Stimulated activated CD8-positive, alpha-beta memory T cell treated with anti-CD3 and anti-CD28 coated beads, Interleukin-4, amount 100 ng/mL, for 48 hours (primary cell): ENCODE results near the gene CAP2.

ENCODE experiments used
- DNase-seq: peaks from one replicate; pipeline ENCODE4 v3.0.0-alpha.2; 2020

The CAP2 gene, protein sequence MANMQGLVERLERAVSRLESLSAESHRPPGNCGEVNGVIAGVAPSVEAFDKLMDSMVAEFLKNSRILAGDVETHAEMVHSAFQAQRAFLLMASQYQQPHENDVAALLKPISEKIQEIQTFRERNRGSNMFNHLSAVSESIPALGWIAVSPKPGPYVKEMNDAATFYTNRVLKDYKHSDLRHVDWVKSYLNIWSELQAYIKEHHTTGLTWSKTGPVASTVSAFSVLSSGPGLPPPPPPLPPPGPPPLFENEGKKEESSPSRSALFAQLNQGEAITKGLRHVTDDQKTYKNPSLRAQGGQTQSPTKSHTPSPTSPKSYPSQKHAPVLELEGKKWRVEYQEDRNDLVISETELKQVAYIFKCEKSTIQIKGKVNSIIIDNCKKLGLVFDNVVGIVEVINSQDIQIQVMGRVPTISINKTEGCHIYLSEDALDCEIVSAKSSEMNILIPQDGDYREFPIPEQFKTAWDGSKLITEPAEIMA

DNA sequence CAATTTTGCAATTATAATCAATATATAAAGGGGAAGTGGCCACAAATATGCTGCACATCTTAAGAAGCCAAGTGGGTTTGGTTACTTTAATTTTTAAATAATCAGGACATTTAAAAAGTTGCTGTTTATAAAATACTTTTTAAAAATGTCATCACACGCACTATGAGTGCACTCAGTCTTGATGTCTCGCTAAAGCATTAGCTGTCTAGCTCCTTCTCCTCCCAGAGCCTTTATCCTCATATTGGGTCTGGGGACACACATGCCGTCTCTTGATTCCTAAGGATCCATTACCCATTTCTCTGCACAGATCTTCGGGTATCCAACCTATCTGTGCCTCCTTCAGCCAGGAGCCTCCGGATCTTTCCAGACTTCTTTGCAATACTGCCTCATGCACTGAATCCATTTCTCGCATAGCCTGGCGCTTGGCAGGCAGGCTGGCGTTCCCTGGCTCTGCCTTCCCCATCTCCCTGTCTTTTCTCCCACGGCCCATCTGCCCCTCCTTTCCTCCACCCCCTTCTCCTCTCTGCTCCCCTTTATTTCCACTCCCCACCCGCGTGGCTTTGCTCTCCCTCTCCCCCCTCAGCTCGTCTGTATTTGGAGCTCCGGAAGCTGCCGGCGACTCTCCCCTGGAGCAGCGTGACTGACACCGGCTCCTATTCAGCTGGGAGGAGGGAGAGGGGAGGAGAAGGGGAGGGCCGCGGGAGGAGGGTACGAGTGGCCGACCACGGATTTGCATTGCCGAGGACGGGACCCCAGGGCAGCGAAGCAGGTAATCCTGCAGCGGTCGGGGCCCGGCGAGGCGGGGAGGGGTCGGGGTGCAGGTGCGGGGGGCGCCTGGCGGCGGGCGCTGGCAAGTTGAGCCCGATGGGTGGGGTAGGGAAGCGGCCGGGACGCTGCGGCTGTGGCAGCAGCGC is at the start of gene CAP2:
Gene CAP2 (plus strand): TSS at position 618 of the 914 bp plus-strand sequence. CDS start 27,961 bp downstream, outside the sequence.
- DNase-seq = no peak

DNA sequence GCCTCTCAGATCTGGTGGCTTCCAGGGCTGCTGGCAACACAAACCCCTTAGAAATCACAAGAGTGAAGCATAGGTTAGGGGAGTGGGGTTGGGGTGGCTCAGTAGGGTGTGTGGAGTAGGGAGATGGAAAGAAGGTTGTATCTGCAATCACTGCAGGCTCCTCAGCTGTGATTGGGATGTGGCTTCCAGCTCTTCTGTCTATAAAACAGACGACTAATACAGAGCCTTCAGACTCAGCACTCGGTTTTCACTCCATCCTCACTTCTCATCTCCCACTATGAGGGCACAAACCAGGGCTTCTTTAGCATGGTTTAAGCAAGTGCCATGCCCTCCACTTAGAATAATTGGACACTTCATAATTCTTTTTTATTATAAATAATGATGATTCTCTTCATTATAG is 46.4 kb upstream of the CAP2 start:
- no peak for DNase-seq

DNA sequence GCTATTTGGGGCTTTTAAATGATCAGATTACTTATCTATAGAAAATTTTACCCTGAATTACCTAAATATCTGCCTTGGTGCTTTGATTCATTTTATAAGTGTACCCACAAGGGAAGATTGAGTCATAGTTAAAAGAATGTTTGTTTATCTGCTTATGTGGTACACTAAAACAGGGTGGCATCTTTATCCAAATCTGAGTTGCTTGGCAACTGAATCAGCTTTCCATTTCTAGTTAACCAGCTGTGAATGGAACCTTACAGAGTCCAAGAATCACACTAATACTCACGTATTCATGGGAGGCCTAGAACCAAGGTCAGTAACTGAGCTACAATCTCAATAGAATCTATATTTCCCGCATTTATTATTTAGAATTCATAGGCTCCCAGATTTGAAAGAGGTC is 44.0 kb upstream of the CAP2 start:
- DNase-seq = no peak

DNA sequence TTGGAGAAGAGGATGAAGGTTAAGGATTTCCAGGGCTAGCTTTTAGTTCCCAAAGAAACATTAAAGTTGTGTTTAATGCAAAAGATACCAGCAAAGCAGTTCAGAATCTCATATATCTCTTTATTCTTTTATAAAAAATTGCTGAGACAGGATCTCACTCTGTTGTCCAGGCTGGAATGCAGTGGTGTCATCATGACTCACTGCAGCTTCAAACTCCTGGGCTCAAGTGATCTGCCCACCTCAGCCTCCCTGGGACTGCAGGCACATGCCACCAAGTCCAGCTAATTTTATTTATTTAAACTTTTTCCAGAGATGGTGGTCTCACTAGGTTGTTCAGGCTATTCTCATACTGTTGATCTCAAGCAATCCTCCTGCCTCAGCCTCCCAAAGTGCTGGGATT is 41.1 kb upstream of the CAP2 start:
- no peak for DNase-seq

DNA sequence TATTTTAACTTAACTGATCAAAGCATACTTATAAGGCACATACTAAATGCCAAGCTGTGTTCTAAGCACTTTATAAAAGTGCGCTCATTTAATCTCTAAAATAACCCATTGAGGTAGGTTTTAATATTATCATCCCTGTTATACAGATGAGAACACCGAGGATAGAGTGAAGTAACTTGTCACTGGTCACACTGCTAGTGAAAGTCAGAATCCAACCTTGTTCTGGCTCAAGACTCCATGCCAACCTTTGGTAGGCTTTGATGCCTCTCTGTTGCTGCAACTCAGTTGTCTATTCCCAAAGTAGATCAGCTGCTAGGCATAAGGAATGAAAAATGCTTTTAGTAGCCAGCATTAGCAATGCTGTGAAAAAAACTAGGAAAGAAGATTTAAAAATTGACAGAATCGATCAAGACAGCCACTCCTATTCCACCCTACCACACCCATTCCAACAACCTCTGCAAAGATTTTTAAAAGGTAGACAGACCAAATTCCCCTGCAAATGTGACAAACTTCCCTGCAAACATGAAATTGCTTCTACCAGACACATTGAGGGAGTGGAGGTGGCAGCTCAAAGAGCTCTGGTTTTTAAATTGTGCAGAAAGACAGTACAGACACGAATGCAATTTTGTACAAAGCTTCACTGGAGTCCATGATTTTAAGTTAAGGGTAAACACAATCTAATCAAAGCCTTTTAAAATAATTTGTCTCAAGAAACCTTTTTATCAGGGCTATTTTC is 39.8 kb upstream of the CAP2 start:
- no peak for DNase-seq

DNA sequence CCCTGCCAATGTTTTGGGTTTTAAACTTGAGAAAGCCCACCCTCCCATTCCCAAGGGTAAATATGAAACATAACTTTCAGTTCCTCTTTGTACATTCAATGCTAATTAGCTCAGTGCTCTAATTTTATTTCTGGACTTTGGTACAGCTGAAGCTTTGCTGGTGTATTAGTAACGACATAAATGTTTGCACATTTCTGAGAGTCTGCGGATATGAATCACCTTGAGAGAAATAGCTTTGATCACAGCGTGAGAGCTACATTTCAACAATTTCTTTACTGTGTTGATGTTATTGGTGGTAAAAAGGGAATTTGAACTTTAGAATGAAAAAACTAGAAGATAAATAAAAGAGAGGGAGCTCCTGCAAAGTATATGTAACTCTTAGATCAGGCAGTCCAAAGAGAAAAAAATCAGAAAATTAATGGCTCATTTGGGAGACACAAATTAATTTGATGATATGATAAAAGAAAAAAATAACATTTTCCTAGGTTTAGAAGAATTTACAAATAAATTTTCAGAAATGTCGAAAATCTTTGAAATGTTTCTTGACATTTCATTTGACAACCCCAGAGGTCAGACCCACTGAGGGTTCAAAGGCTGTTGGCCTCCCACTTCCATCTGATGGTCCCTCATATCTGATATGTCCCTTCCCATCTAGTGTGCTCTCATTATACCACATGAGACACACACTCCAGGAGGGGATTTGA is 38.5 kb upstream of the CAP2 start:
- no peak for DNase-seq

DNA sequence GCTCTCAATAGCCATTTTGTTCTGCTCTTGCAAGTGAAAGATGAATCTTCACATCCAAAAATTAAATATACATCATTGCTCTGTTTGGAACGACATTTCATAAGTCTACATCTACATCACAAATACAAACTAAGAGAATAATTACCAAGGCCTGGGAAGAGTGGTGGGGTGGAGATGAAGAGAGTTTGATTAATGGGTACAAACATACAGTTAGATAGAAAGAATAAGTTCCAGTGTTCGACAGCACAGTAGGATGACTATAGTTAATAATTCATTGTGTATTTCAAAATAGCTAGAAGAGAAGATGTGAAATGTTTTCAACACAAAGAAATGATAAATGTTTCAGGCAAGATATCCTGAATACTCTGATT is 38.0 kb upstream of the CAP2 start:
- no peak for DNase-seq

DNA sequence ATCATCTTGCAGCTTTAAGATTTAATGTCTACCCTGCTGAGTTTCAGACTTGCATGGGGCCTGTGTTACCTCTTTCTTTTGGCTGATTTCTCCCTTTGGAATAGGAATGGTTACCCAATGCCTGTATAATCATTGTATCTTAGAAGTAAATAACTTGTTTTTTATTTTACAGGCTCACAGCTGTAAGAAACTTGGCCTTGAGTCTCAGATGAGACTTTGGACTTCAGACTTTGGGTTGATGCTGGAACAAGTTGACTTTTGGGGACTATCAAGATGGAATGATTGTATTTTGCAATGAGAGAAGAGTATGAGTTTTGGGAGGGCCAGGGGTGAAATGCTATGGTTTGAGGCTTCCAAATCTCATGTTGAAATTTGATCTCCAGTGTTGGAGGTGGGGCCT is 34.9 kb upstream of the CAP2 start:
- no peak for DNase-seq

DNA sequence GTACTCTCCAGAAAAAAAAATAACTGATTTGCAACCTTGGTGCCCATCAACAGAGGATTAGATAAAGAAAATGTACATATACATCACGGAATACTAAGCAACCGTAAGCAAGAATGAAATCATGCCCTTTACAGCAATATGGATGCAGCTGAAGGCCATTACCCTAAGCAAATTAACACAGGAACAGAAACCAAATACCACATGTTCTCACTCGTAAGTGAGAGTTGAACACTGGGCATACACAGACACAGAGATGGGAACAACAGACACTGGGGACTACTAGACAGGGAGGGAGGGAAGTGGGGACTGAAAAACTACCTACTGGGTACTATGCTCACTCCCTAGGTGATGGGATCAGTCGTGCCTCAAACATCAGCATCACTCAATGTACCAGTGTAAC is 32.8 kb upstream of the CAP2 start:
- DNase-seq = no peak

DNA sequence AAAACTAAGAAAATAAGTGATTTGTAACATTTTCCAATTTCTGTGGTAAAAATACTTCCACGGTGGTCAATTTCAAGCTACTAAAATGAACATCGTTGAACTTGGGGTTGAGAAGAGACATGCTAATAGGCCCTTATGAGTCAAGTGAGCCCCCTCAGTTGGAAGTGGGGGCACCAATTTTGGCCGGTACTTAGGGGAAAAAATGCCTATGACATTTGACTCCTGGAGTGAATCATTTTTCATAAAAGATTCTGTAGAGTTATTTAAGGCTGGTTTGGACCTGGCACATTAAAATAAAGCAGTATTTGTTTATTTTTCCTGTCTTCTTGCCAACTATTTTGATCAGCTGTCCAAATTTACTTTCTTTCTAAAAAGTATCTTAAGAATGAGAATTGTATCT is 32.4 kb upstream of the CAP2 start:
- DNase-seq = no peak

DNA sequence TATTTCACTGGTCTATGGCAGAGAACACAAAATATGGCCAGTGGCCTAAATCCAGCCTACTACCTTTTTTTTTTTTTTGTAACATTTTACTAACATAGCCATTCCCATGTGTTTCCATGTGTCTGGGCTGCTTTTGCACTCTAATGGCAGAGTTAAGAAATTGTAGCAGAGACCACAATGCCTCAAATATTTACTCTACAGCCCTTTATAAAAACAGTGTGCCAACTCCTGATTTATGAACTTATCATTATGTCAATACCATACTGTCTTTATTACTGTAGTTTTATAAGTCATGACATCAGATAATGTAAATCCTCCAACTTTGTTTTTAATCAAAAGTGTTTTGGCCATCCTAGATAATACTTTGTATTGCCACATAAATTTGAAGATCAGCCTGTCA is 27.4 kb upstream of the CAP2 start:
- DNase-seq = no peak

DNA sequence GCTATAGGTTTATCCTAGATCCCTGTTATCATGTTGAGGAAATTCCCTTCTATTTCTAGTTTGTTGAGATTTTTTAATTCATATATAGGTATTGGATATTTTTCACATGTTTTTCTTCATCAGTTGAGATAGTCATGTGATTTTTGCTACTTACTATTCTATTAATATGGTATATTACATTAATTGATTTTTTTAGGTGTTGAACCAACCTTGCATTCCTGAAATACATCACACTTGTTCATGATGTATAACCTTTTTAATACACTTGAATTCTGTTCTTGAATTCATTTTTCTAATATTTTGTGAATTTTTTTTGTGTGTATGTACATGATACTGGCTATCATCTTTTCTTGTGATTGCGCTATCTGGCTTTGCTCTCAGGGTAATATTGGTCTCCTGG is 25.5 kb upstream of the CAP2 start:
- DNase-seq = no peak

DNA sequence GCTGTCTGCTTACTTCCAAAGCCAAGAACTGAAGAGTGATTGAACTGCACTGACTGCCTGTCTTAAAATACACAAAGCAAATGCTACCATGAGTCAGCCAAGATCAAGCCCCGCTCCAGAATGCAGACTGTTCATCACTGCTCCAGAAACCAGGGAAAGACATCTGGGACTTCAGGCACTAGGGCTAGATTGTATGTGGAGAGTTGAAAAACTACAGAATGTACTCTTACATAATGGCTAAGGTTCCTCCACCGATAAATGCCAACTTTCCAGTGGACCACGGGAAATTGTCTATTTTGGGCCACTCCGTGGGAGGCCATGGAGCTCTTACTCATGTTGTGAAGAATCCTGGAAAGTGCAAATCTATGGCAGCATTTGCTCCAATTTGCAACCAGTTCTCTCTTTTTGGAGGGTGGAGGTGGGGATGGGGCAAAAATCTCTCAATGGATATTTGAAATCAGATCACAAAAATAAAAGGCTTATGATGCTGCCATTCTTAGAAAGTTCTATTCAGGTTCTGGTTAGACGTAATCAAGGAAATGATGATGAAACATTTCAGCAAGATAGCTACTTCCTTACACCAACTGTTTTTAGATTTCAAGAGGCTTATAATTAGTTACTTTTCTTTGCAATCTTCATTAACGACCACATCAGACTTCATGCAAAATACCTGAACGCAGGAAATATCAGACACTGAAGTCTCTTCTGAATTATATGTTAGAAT is 11.8 kb upstream of the CAP2 start:
- no peak for DNase-seq

DNA sequence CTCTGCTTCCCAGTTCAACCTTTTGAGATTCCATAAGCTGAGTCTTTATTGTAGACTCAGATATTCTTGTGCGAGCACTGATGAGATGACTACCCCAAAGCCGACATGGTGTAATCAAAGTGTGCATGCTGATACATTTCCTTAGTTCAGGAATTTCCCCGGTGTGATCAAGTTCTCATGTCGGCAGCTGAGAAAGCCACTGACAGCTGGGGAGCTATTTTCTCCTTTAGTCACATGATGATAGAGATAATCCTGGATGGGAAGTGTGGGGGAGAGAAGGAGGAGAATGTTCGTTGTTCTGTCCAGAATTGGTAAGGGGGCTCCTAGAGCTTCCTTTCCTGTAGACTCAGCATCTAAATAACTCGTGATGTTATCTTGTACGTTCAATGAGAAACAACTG is 7.7 kb upstream of the CAP2 start:
- DNase-seq = no peak

DNA sequence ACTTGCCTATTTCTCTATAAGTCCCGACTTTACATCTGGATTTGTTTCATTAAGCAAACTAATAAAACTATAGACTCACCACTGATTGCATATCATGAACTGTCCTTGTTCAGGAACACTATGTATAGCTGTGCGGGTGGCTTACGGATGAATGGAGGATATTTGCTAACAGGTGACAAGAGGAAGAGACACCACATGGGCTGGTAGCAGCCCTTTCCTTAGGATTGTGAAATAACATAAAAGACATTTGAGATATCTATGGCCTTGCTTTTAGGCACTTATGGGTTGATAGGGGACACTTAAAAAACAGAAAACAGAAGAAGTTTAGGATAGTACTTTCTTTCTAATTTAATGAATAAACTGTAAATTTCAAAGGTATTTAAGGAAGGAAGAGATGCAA is 5.0 kb upstream of the CAP2 start:
- DNase-seq = no peak

DNA sequence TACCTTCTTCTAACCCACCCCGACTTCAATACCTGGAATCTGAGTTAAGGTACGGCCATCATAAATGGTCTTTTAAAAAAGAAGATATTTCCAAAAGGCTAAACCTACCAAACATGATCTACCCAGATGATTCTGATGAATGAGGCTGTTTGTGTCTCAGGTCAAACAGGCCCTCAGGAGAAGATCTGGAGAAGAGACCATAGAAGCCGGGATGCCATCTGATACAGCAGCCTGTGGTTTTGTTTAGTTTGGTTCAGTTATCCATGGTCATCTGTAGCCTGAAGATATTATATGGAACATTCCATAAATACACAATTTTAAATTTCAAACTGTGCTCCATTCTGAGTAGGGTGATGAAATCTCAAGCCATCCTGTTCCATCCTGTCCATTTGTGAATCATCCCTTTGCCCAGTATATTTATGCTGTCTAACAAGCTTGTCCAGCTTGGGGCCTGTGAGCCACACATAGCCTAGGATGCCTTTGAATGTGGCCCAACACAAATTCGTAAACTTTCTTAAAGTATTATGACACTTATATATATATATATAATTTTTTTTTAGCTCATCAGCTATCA is 4.0 kb upstream of the CAP2 start:
- no peak for DNase-seq

DNA sequence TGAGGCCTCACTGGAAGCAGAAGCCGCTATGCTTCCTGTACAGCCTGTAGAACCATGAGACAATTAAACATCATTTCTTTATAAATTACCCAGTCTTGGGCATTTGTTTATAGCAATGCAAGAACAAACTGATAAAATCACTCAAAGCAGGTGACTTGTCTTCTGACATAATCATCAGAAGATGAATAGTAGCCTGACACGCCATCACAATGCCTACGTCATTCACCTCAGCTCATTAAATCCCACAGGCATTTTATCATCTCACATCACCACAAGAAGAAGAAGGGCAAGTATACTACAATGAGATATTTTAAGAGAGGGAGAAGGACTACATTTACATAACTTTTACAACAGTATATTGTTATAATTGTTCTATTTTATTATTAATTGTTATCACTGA is 3.1 kb upstream of the CAP2 start:
- DNase-seq = no peak

DNA sequence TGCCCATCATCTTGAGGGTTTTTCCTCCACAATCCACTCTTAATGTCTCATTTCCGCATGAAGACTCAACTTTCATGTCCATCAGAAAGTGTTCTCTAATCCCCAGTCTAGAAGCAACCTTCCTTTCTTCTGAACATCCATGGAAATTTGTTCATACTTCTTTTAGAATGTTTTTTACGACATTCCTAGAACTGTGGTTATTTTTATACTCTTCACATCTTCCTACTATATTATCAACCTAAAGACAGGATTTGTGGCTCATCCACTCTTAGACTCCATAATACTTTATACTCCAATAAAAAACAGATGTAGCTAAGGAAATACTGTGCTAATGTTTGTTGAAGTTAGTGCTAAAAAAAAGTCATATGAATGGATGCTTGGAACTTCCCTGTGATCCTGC is 1.4 kb upstream of the CAP2 start:
- DNase-seq = no peak

DNA sequence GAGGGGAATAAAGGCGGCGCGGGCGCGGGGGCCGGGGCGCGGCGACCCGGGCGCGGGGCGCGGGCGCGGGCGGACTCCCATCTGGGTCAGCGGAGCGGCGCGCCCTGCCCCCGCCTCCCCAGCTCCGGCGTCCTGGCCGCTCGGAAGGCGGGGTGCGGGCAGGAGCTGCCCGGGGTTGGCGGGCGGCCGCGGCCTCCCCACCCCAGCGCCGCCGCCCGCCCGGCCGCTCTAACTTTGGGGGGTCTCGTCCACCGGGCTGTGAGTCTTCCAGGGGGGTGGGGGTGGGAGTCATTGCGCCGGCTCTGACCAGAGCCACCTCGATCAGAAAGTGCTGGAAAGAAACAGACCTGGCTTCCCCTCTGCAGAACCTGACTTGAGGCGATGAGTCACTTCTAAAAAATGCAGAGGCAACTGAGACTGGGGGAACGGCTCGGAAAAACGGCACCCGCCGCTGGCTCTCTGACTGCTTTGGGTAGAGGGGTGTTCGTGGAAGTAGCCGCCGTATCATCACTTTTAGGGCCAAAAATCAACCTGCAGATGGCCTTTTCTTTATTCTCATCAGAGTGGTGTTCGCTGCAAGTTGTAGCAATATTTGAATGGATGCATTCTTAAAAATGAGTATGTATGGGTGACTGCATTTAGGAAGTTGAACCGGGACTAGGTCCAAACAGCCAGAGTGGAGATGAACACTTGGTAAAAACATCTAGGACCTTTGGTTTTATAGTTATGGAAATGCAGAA is 667 bp downstream of the CAP2 start:
- DNase-seq = peak; percentile 24

DNA sequence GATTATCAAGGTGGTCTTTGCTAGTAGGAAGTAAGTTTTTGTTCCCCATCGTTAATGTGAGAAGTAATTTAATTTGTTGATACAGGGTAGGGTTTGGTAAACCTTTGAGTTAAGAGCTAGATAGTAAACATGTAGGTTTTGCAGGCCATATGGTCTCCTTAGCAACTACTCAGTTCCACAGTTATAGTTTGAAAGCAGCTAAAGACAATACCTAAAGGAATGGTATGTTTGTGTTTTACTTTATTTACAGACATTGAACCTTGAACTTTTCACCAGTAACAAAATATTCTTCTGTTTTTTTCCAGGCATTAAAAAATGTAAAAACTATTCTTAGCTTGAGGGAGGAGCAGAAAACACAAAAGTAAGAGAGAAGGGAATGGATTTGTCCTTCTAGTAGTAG is 1.7 kb downstream of the CAP2 start:
- no peak for DNase-seq

DNA sequence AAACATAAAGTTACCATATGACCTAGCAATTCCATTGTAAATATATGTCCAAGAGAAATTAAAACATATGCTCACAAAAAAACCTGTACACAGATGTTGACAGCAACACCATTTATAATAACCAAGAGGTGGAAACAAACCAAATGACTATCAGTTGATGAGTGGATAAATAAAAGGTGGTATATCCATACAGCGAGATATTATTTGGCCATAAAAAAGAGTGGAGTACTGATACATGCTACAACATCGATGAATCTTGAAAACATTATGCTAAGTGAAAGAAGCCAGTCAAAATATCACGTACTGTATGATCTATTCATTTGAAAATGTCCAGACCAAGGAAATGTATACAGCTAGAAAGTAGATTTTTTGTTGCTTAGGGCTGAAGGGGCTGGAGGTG is 2.9 kb downstream of the CAP2 start:
- no peak for DNase-seq
